Measurements from ENCODE around the gene JAKMIP2.

- TF ChIP-seq CTCF (IDR thresholded peaks at IDR 0.05) (no peak), POLR2A (IDR thresholded peaks at IDR 0.05) (no peak)
Measured at GRCh38 chr5:147763791-147764525, 18.6 kb downstream of the JAKMIP2 start.

All from heart left ventricle (tissue), 13 donors.